CD8-positive, alpha-beta memory T cell (primary cell): ENCODE measurements around the gene KRT32. TPM values are rescaled to one million over a fixed set of nuclear protein-coding genes. Genes with fewer than 3 reads are reported as not detected.

ENCODE experiments used
- CTCF ChIA-PET: fragments of 350-600 bp; sonication (Branson Sonifier 250); formaldehyde crosslinking; loops from one replicate; lab custom pipeline; 2021; ENCODE audit warnings: antibody characterized with exemption; lab: Charles Lee
- POLR2A ChIA-PET: fragments of 350-600 bp; sonication (Branson Sonifier 250); formaldehyde crosslinking; loops from one replicate; lab custom pipeline; 2021; ENCODE audit warnings: antibody characterized with exemption; lab: Charles Lee
- DNase-seq, 5 donors: peaks; one replicate each; pipeline versions ENCODE4 v3.0.0 to v3.0.0-alpha.2; 2020 to 2022; ENCODE audit warnings: mixed read lengths in 1 of 5
- H3K27ac ChIP-seq: one replicate; pipeline ENCODE4 v1.7.0; 2013; ENCODE audit warnings: low read depth, mild to moderate bottlenecking, low read length, moderate library complexity
- H3K27me3 ChIP-seq: 2 replicates; pipeline ENCODE4 v1.7.0; 2013; ENCODE audit warnings: low read length, mild to moderate bottlenecking; ENCODE audit not compliant: insufficient read depth, poor library complexity, severe bottlenecking
- H3K36me3 ChIP-seq: 2 replicates; pipeline ENCODE4 v1.7.0; 2013; ENCODE audit warnings: mild to moderate bottlenecking, low read length, moderate library complexity; ENCODE audit not compliant: insufficient read depth
- H3K4me1 ChIP-seq: 2 replicates; pipeline ENCODE4 v1.7.0; 2013; ENCODE audit warnings: mild to moderate bottlenecking, low read length, moderate library complexity; ENCODE audit not compliant: insufficient read depth
- H3K4me3 ChIP-seq: 2 replicates; pipeline ENCODE4 v1.7.0; 2013; ENCODE audit warnings: mild to moderate bottlenecking, low read length
- H3K9me3 ChIP-seq: 2 replicates; pipeline ENCODE4 v1.7.0; 2013; ENCODE audit warnings: mild to moderate bottlenecking, low read length
- H3K27ac Mint-ChIP-seq, 8 donors: one replicate each; pipeline ENCODE4 v1.8.0; 2020 to 2021; ENCODE audit warnings: mixed read lengths in 8 of 8, mild to moderate bottlenecking in 6 of 8, inconsistent platforms in 3 of 8, moderate library complexity in 3 of 8
- H3K27me3 Mint-ChIP-seq, 2 donors: one replicate each; pipeline ENCODE4 v1.8.0; 2020 to 2021; ENCODE audit warnings: mixed read lengths in 2 of 2, mild to moderate bottlenecking in 1 of 2, moderate library complexity in 1 of 2
- H3K36me3 Mint-ChIP-seq, 3 donors: one replicate each; pipeline ENCODE4 v1.8.0; 2020 to 2021; ENCODE audit warnings: mixed read lengths in 3 of 3, inconsistent platforms in 1 of 3, mild to moderate bottlenecking in 1 of 3
- H3K4me1 Mint-ChIP-seq, 3 donors: one replicate each; pipeline ENCODE4 v1.8.0; 2020 to 2021; ENCODE audit warnings: mixed read lengths in 3 of 3, inconsistent platforms in 1 of 3, mild to moderate bottlenecking in 1 of 3
- H3K4me3 Mint-ChIP-seq, 7 donors: one replicate each; pipeline ENCODE4 v1.8.0; 2020 to 2021; ENCODE audit warnings: mixed read lengths in 7 of 7, mild to moderate bottlenecking in 6 of 7, moderate library complexity in 4 of 7, inconsistent platforms in 2 of 7
- H3K9me3 Mint-ChIP-seq, 5 donors: one replicate each; pipeline ENCODE4 v1.8.0; 2020 to 2022; ENCODE audit warnings: mixed read lengths in 5 of 5, mild to moderate bottlenecking in 3 of 5, moderate library complexity in 2 of 5, inconsistent platforms in 1 of 5
- polyA plus RNA-seq: library from polyadenylated mRNA; unstranded; fragments of 300-500 nt; fragmentation: Illumina TruSeq; gene quantifications from one replicate; pipeline ENCODE4 v1.2.3, GENCODE V29; 2021
- total RNA-seq, 2 experiments: library from RNA; stranded (reverse); gene quantifications; one replicate each; pipeline ENCODE4 v1.2.3, GENCODE V29; 2021

Gene KRT32
- total and polyA plus RNA-seq, 3 experiments from 2014 or later: not detected

- Mint-ChIP-seq H3K27me3 (peaks cover 14 to 56% of the 10 kb centered on the region in 2 donors), H3K4me1 (no peaks in the 10 kb centered on the region), H3K27ac (no peak overlapping the region), H3K9me3 (no peaks in the 10 kb centered on the region), H3K4me3 (no peak overlapping the region), H3K36me3 (no peaks in the 10 kb centered on the region)
- ChIA-PET POLR2A (no interaction called here), CTCF (no interaction called here)
- no peak for DNase-seq
- Histone ChIP-seq H3K4me1 (no peaks in the 10 kb centered on the region), H3K4me3 (no peak overlapping the region), H3K27me3 (no peaks in the 10 kb centered on the region), H3K36me3 (no peaks in the 10 kb centered on the region), H3K27ac (no peak overlapping the region), H3K9me3 (no peaks in the 10 kb centered on the region)
Observed at GRCh38 chr17:41446806-41447205, 20.4 kb downstream of the KRT32 start.

GRCh38 chr17:41444640-41445039 lies 22.5 kb downstream of the KRT32 start:
- Mint-ChIP-seq H3K27ac (no peak overlapping the region), H3K4me1 (no peaks in the 10 kb centered on the region), H3K27me3 (peaks cover 17 to 52% of the 10 kb centered on the region in 2 donors), H3K36me3 (no peaks in the 10 kb centered on the region), H3K4me3 (no peak overlapping the region), H3K9me3 (no peaks in the 10 kb centered on the region)
- no peaks in the 10 kb centered on the region for H3K4me1 ChIP-seq
- no peak for DNase-seq
- no peaks in the 10 kb centered on the region for H3K36me3 ChIP-seq
- ChIA-PET CTCF (interaction anchor here (1.3 kb wide), 1 partner anchor 122 kb away, joined by 3 read pairs; no protein-coding TSS in a partner anchor), POLR2A (no interaction called here)
- no peak overlapping the region for H3K27ac ChIP-seq
- no peak overlapping the region for H3K4me3 ChIP-seq
- H3K27me3 ChIP-seq: no peaks in the 10 kb centered on the region
- no peaks in the 10 kb centered on the region for H3K9me3 ChIP-seq

GRCh38 chr17:41444186-41444585 lies 23.0 kb downstream of the KRT32 start:
- ChIA-PET CTCF (interaction anchor here (0.6 to 1.3 kb wide), 2 partner anchors 122 to 467 kb away, joined by 3 read pairs; no protein-coding TSS in a partner anchor), POLR2A (no interaction called here)
- no peak overlapping the region for H3K27ac ChIP-seq
- no peaks in the 10 kb centered on the region for H3K36me3 Mint-ChIP-seq
- H3K4me1 Mint-ChIP-seq: no peaks in the 10 kb centered on the region
- no peaks in the 10 kb centered on the region for H3K27me3 ChIP-seq
- peaks cover 17 to 53% of the 10 kb centered on the region in 2 donors for H3K27me3 Mint-ChIP-seq
- no peak overlapping the region for H3K4me3 Mint-ChIP-seq
- H3K4me1 ChIP-seq: no peaks in the 10 kb centered on the region
- H3K9me3 Mint-ChIP-seq: no peaks in the 10 kb centered on the region
- no peak overlapping the region for H3K4me3 ChIP-seq
- H3K9me3 ChIP-seq: no peaks in the 10 kb centered on the region
- H3K27ac Mint-ChIP-seq: peak overlapping the region in 2 of 8 donors; percentile 66 to 84
- H3K36me3 ChIP-seq: no peaks in the 10 kb centered on the region
- DNase-seq: no peak

GRCh38 chr17:41442739-41443138 lies 24.4 kb downstream of the KRT32 start:
- no peaks in the 10 kb centered on the region for H3K36me3 ChIP-seq
- no peak overlapping the region for H3K4me3 ChIP-seq
- ChIA-PET POLR2A (no interaction called here), CTCF (no interaction called here)
- H3K9me3 Mint-ChIP-seq: no peaks in the 10 kb centered on the region
- no peaks in the 10 kb centered on the region for H3K4me1 ChIP-seq
- no peak for DNase-seq
- H3K27ac Mint-ChIP-seq: no peak overlapping the region
- peaks cover 15 to 46% of the 10 kb centered on the region in 2 donors for H3K27me3 Mint-ChIP-seq
- H3K4me3 Mint-ChIP-seq: peak overlapping the region in 1 of 7 donors; percentile 27
- H3K36me3 Mint-ChIP-seq: no peaks in the 10 kb centered on the region
- H3K27me3 ChIP-seq: no peaks in the 10 kb centered on the region
- no peaks in the 10 kb centered on the region for H3K9me3 ChIP-seq
- H3K4me1 Mint-ChIP-seq: no peaks in the 10 kb centered on the region
- H3K27ac ChIP-seq: no peak overlapping the region

GRCh38 chr17:41440531-41441033 lies 26.6 kb downstream of the KRT32 start, which contains the start of gene KRT38:
Gene KRT38 (minus strand): TSS chr17:41440983. CDS start chr17:41440921, 62 bp downstream.
- Mint-ChIP-seq H3K27ac (peak within 1 kb of the TSS in 1 of 8 donors; percentile 75), H3K4me1 (no peaks in the 10 kb centered on the region), H3K9me3 (no peaks in the 10 kb centered on the region), H3K4me3 (no peak within 1 kb of the TSS), H3K36me3 (no peaks in the 10 kb centered on the region), H3K27me3 (peaks cover 10 to 47% of the 10 kb centered on the region in 2 donors)
- Histone ChIP-seq H3K4me1 (no peaks in the 10 kb centered on the region), H3K27me3 (no peaks in the 10 kb centered on the region), H3K27ac (no peak within 1 kb of the TSS), H3K9me3 (no peaks in the 10 kb centered on the region), H3K36me3 (no peaks in the 10 kb centered on the region), H3K4me3 (no peak within 1 kb of the TSS)
- POLR2A ChIA-PET: no interaction called here
- CTCF ChIA-PET: no interaction called here
- no peak for DNase-seq

GRCh38 chr17:41439375-41439774 lies 27.8 kb downstream of the KRT32 start:
- ChIA-PET CTCF (no interaction called here), POLR2A (no interaction called here)
- no peak overlapping the region for H3K27ac Mint-ChIP-seq
- peaks cover 10 to 40% of the 10 kb centered on the region in 2 donors for H3K27me3 Mint-ChIP-seq
- no peaks in the 10 kb centered on the region for H3K9me3 Mint-ChIP-seq
- H3K36me3 ChIP-seq: no peaks in the 10 kb centered on the region
- H3K27ac ChIP-seq: no peak overlapping the region
- no peaks in the 10 kb centered on the region for H3K36me3 Mint-ChIP-seq
- H3K4me1 ChIP-seq: no peaks in the 10 kb centered on the region
- H3K4me3 Mint-ChIP-seq: no peak overlapping the region
- H3K27me3 ChIP-seq: no peaks in the 10 kb centered on the region
- DNase-seq: no peak
- no peak overlapping the region for H3K4me3 ChIP-seq
- no peaks in the 10 kb centered on the region for H3K9me3 ChIP-seq
- H3K4me1 Mint-ChIP-seq: peaks cover 0 to 3% (median 0%) of the 10 kb centered on the region in 3 donors

- Mint-ChIP-seq H3K9me3 (no peaks in the 10 kb centered on the region), H3K27me3 (peaks cover 9 to 31% of the 10 kb centered on the region in 2 donors), H3K4me3 (no peak overlapping the region), H3K27ac (no peak overlapping the region), H3K4me1 (peaks cover 0 to 3% (median 0%) of the 10 kb centered on the region in 3 donors), H3K36me3 (no peaks in the 10 kb centered on the region)
- no peak overlapping the region for H3K4me3 ChIP-seq
- CTCF ChIA-PET: no interaction called here
- no peaks in the 10 kb centered on the region for H3K36me3 ChIP-seq
- H3K27me3 ChIP-seq: no peaks in the 10 kb centered on the region
- H3K9me3 ChIP-seq: no peaks in the 10 kb centered on the region
- POLR2A ChIA-PET: no interaction called here
- H3K4me1 ChIP-seq: no peaks in the 10 kb centered on the region
- no peak for DNase-seq
- H3K27ac ChIP-seq: no peak overlapping the region
Observed at GRCh38 chr17:41437769-41438168, 29.4 kb downstream of the KRT32 start.

- H3K27me3 ChIP-seq: no peaks in the 10 kb centered on the region
- POLR2A ChIA-PET: no interaction called here
- no peak overlapping the region for H3K4me3 Mint-ChIP-seq
- peaks cover 11 to 30% of the 10 kb centered on the region in 2 donors for H3K27me3 Mint-ChIP-seq
- peaks cover 0 to 3% (median 0%) of the 10 kb centered on the region in 3 donors for H3K4me1 Mint-ChIP-seq
- CTCF ChIA-PET: no interaction called here
- no peaks in the 10 kb centered on the region for H3K9me3 ChIP-seq
- no peaks in the 10 kb centered on the region for H3K4me1 ChIP-seq
- no peaks in the 10 kb centered on the region for H3K9me3 Mint-ChIP-seq
- H3K27ac Mint-ChIP-seq: no peak overlapping the region
- DNase-seq: no peak
- no peaks in the 10 kb centered on the region for H3K36me3 ChIP-seq
- no peak overlapping the region for H3K4me3 ChIP-seq
- H3K36me3 Mint-ChIP-seq: no peaks in the 10 kb centered on the region
- H3K27ac ChIP-seq: no peak overlapping the region
Observed at GRCh38 chr17:41437254-41437653, 29.9 kb downstream of the KRT32 start.
